Astrocyte (in vitro differentiated cells and primary cell): ENCODE data around the gene EFCC1. TPM values are rescaled to one million over a fixed set of nuclear protein-coding genes. Genes with fewer than 3 reads are reported as not detected.

Experiments
- DNase-seq: peaks from one replicate; pipeline ENCODE4 v3.0.0-alpha.2; 2010; ENCODE audit warnings: low read depth
- FAIRE-seq: peaks from 2 replicates; lab custom pipeline; 2011; peaks lifted over from hg19 to GRCh38; lab: Jason Lieb, UNC
- H2AFZ ChIP-seq: 2 replicates; pipeline ENCODE4 v1.6.0; 2012; ENCODE audit warnings: low read depth, low read length, inconsistent platforms
- H3K27ac ChIP-seq: 2 replicates; pipeline ENCODE4 v1.5.1; 2011; ENCODE audit warnings: low read depth, low read length, inconsistent platforms
- H3K27me3 ChIP-seq: 2 replicates; pipeline ENCODE4 v1.6.0; 2011; ENCODE audit warnings: low read length, inconsistent platforms; ENCODE audit not compliant: insufficient read depth
- H3K36me3 ChIP-seq: 2 replicates; pipeline ENCODE4 v1.5.1; 2011; ENCODE audit warnings: low read length, inconsistent platforms; ENCODE audit not compliant: insufficient read depth
- H3K4me1 ChIP-seq: 2 replicates; pipeline ENCODE4 v1.5.1; 2011; ENCODE audit warnings: low read length, inconsistent platforms; ENCODE audit not compliant: insufficient read depth
- H3K4me2 ChIP-seq: 2 replicates; pipeline ENCODE4 v1.6.0; 2012; ENCODE audit warnings: low read length, inconsistent platforms
- H3K4me3 ChIP-seq: 2 replicates; pipeline ENCODE4 v1.5.1; 2011; ENCODE audit warnings: low read depth, mild to moderate bottlenecking, low read length, inconsistent platforms; ENCODE audit not compliant: insufficient read depth
- H3K79me2 ChIP-seq: 2 replicates; pipeline ENCODE4 v1.6.0; 2012; ENCODE audit warnings: mild to moderate bottlenecking, low read length, inconsistent platforms; ENCODE audit not compliant: insufficient read depth
- H3K9ac ChIP-seq: 2 replicates; pipeline ENCODE4 v1.6.0; 2012; ENCODE audit warnings: mild to moderate bottlenecking, low read length, inconsistent platforms
- H3K9me3 ChIP-seq: 2 replicates; pipeline ENCODE4 v1.5.1; 2012; ENCODE audit warnings: low read depth, mild to moderate bottlenecking, low read length, inconsistent platforms; ENCODE audit not compliant: insufficient read depth
- H4K20me1 ChIP-seq: 2 replicates; pipeline ENCODE4 v1.6.0; 2012; ENCODE audit warnings: low read length, inconsistent platforms; ENCODE audit not compliant: insufficient read depth
- H3K27ac Mint-ChIP-seq: one replicate; pipeline ENCODE4 v1.8.0; 2021; ENCODE audit warnings: mild to moderate bottlenecking, mixed read lengths; ENCODE audit not compliant: unreplicated experiment
- H3K27me3 Mint-ChIP-seq: one replicate; pipeline ENCODE4 v1.8.0; 2021; ENCODE audit warnings: low read depth, mixed read lengths; ENCODE audit not compliant: unreplicated experiment
- H3K36me3 Mint-ChIP-seq: one replicate; pipeline ENCODE4 v1.8.0; 2021; ENCODE audit warnings: low read depth, mixed read lengths; ENCODE audit not compliant: unreplicated experiment
- H3K4me1 Mint-ChIP-seq: one replicate; pipeline ENCODE4 v1.8.0; 2021; ENCODE audit warnings: low read depth, mixed read lengths; ENCODE audit not compliant: unreplicated experiment
- H3K4me3 Mint-ChIP-seq: one replicate; pipeline ENCODE4 v1.8.0; 2021; ENCODE audit warnings: mild to moderate bottlenecking, moderate library complexity, mixed read lengths; ENCODE audit not compliant: unreplicated experiment
- H3K9me3 Mint-ChIP-seq: one replicate; pipeline ENCODE4 v1.8.0; 2021; ENCODE audit warnings: mild to moderate bottlenecking, mixed read lengths; ENCODE audit not compliant: unreplicated experiment
- CTCF ChIP-seq: IDR thresholded peaks from 2 replicates; pipeline ENCODE4 v1.5.1; 2011; ENCODE audit warnings: low read depth, mild to moderate bottlenecking, inconsistent platforms, low read length, moderate library complexity; ENCODE audit not compliant: insufficient read depth
- EZH2 ChIP-seq: IDR thresholded peaks from 2 replicates; pipeline ENCODE4 v1.6.1; 2012; ENCODE audit warnings: mild to moderate bottlenecking, low read length, inconsistent platforms; ENCODE audit not compliant: insufficient read depth
- total RNA-seq: library from RNA; stranded (reverse); gene quantifications from 2 replicates; pipeline ENCODE4 v1.2.1, GENCODE V29; 2021

Gene EFCC1
- total RNA-seq, 1 donor from 2014 or later: not detected

- H3K9me3 Mint-ChIP-seq: peaks cover 12% of the 10 kb centered on the region
- H3K4me2 ChIP-seq: no peak overlapping the region
- no peak overlapping the region for H3K27ac Mint-ChIP-seq
- H3K4me3 Mint-ChIP-seq: no peak overlapping the region
- no peak for FAIRE-seq
- no peak for DNase-seq
- H3K36me3 Mint-ChIP-seq: no peaks in the 10 kb centered on the region
- no peak overlapping the region for H3K27ac ChIP-seq
- no peaks in the 10 kb centered on the region for H3K4me1 Mint-ChIP-seq
- no peak overlapping the region for H3K4me3 ChIP-seq
- no peaks in the 10 kb centered on the region for H4K20me1 ChIP-seq
- H2AFZ ChIP-seq: no peak overlapping the region
- peaks cover 3% of the 10 kb centered on the region for H3K27me3 ChIP-seq
- H3K4me1 ChIP-seq: no peaks in the 10 kb centered on the region
- no peaks in the 10 kb centered on the region for H3K79me2 ChIP-seq
- H3K9ac ChIP-seq: no peak overlapping the region
- H3K27me3 Mint-ChIP-seq: peaks cover 34% of the 10 kb centered on the region
- no peaks in the 10 kb centered on the region for H3K36me3 ChIP-seq
- TF ChIP-seq EZH2: no peak
- no peak for TF ChIP-seq CTCF
- peaks cover 4% of the 10 kb centered on the region for H3K9me3 ChIP-seq
Measured at GRCh38 chr3:129039271-129040038, 38.4 kb downstream of the EFCC1 start.

GRCh38 chr3:129040039-129040336, 38.9 kb downstream of the EFCC1 start:
- FAIRE-seq: no peak
- peak overlapping the region; percentile 58 for H3K27ac Mint-ChIP-seq

More at GRCh38 chr3:129040039-129040336, 38.9 kb downstream of the EFCC1 start:
- H3K27ac ChIP-seq: no peak overlapping the region
- H3K27me3 Mint-ChIP-seq: peaks cover 33% of the 10 kb centered on the region
- H3K9ac ChIP-seq: no peak overlapping the region
- no peak overlapping the region for H3K4me3 ChIP-seq
- no peaks in the 10 kb centered on the region for H4K20me1 ChIP-seq
- no peak overlapping the region for H2AFZ ChIP-seq
- peaks cover 2% of the 10 kb centered on the region for H3K36me3 Mint-ChIP-seq
- H3K27me3 ChIP-seq: peaks cover 3% of the 10 kb centered on the region
- no peaks in the 10 kb centered on the region for H3K79me2 ChIP-seq
- H3K9me3 ChIP-seq: peaks cover 4% of the 10 kb centered on the region
- no peak overlapping the region for H3K4me2 ChIP-seq
- no peak overlapping the region for H3K4me3 Mint-ChIP-seq
- H3K4me1 ChIP-seq: no peaks in the 10 kb centered on the region
- TF ChIP-seq CTCF (no peak), EZH2 (no peak)
- peaks cover 16% of the 10 kb centered on the region for H3K9me3 Mint-ChIP-seq
- no peak for DNase-seq
- H3K4me1 Mint-ChIP-seq: no peaks in the 10 kb centered on the region
- H3K36me3 ChIP-seq: no peaks in the 10 kb centered on the region
